HepG2 (cell line): Measurements from ENCODE around the gene OR2V2. TPM values are rescaled to one million over a fixed set of nuclear protein-coding genes. Genes with fewer than 3 reads are reported as not detected.

Experiments used
- ATAC-seq: fragments of 200-7000 bp; cut with Tn5 transposase; 3 replicates; pipeline ENCODE4 v1.9.1; 2020; ENCODE audit warnings: mild to moderate bottlenecking, moderate library complexity
- BruUV-seq: library from RNA; stranded (reverse); fragments of 400-500 nt; replicated peaks from 2 replicates; lab custom pipeline; 2021; lab: Mats Ljungman, UMichigan
- CTCF ChIA-PET: fragments of 300-600 bp; formaldehyde crosslinking; extraction: SDS; loops from one replicate; lab custom pipeline; 2021; ENCODE audit warnings: low total read pairs, inconsistent platforms, low intra/inter-chr PET ratio; lab: Yijun Ruan, JAX
- POLR2A ChIA-PET: fragments of 350-600 bp; sonication (Branson Sonifier 250); formaldehyde crosslinking; loops from one replicate; lab custom pipeline; 2020; ENCODE audit warnings: antibody characterized with exemption, inconsistent platforms; lab: Yijun Ruan, JAX
- DNase-seq: peaks from one replicate; pipeline ENCODE4 v3.0.0-alpha.2; 2015; ENCODE audit warnings: low spot score
- FAIRE-seq: peaks from 3 replicates; lab custom pipeline; 2011; peaks lifted over from hg19 to GRCh38; lab: Jason Lieb, UNC
- H2AFZ ChIP-seq: one replicate; pipeline ENCODE4 v1.6.1; 2011; ENCODE audit warnings: low read length, inconsistent platforms
- H3K27ac ChIP-seq: fragments of 300-600 bp; 3 replicates; pipeline ENCODE4 v1.8.0; 2011; ENCODE audit warnings: mixed run types, mild to moderate bottlenecking, mixed read lengths, low read length, inconsistent platforms; ENCODE audit not compliant: insufficient read depth; ENCODE audit errors: extremely low read length
- H3K27me3 ChIP-seq, 2 experiments: fragments of 200-600 bp in 1 of 2; 2 replicates in 1 of 2; 3 replicates in 1 of 2; pipeline versions ENCODE4 v1.6.0 to v1.8.0; 2011; ENCODE audit warnings: low read length in 2 of 2, mild to moderate bottlenecking in 2 of 2, moderate library complexity in 2 of 2, inconsistent platforms in 1 of 2; ENCODE audit not compliant: insufficient read depth in 2 of 2, control insufficient read depth in 1 of 2
- H3K36me3 ChIP-seq, 2 experiments: fragments of 200-600 bp in 1 of 2; replicated peaks in 1 of 2; 2 replicates in 1 of 2; 3 replicates in 1 of 2; pipeline versions ENCODE4 v1.5.1 to v1.8.0; 2011; ENCODE audit warnings: low read length in 2 of 2, inconsistent platforms in 1 of 2; ENCODE audit not compliant: insufficient read depth in 2 of 2, control insufficient read depth in 1 of 2
- H3K4me1 ChIP-seq: 2 replicates; pipeline ENCODE4 v1.5.1; 2012; ENCODE audit warnings: low read length, inconsistent platforms; ENCODE audit not compliant: insufficient read depth
- H3K4me2 ChIP-seq: 2 replicates; pipeline ENCODE4 v1.6.0; 2011; ENCODE audit warnings: low read depth, low read length, inconsistent platforms
- H3K4me3 ChIP-seq, 3 experiments: fragments of 200-600 bp in 1 of 3; sonication (generic), shearing (Covaris generic) in 1 of 3; replicated peaks in 1 of 3; 2 replicates each; pipeline ENCODE4 v1.5.1; 2011 to 2016; ENCODE audit warnings: low read length in 3 of 3, inconsistent platforms in 2 of 3, low read depth in 2 of 3, mild to moderate bottlenecking in 2 of 3, control low read depth in 1 of 3, mixed read lengths in 1 of 3; ENCODE audit not compliant: insufficient read depth in 1 of 3
- H3K79me2 ChIP-seq: one replicate; pipeline ENCODE4 v1.6.1; 2011; ENCODE audit warnings: low read length, inconsistent platforms; ENCODE audit not compliant: insufficient read depth
- H3K9ac ChIP-seq: 2 replicates; pipeline ENCODE4 v1.6.0; 2011; ENCODE audit warnings: mild to moderate bottlenecking, low read depth, low read length, inconsistent platforms; ENCODE audit not compliant: insufficient read depth
- H3K9me3 ChIP-seq: 2 replicates; pipeline ENCODE4 v1.5.1; 2012; ENCODE audit warnings: mild to moderate bottlenecking, low read length
- H4K20me1 ChIP-seq: 2 replicates; pipeline ENCODE4 v1.6.0; 2011; ENCODE audit warnings: inconsistent platforms, mild to moderate bottlenecking, low read length, moderate library complexity; ENCODE audit not compliant: insufficient read depth
- ARHGAP35 ChIP-seq: sonication (generic); formaldehyde crosslinking; IDR thresholded peaks from 2 replicates; pipeline ENCODE4 v1.9.0; 2022; ENCODE audit warnings: mild to moderate bottlenecking, inconsistent platforms, moderate library complexity, missing genetic modification reagents, borderline replicate concordance
- HNF4G ChIP-seq, 2 experiments: sonication (generic) in 1 of 2; formaldehyde crosslinking in 1 of 2; IDR thresholded peaks; 2 replicates each; pipeline versions ENCODE4 v1.4.0 to v1.6.1; 2011 to 2020; ENCODE audit warnings: borderline replicate concordance in 2 of 2, low read depth in 2 of 2, mild to moderate bottlenecking in 2 of 2, low read length in 1 of 2, missing genetic modification reagents in 1 of 2, moderate library complexity in 1 of 2
- LCORL ChIP-seq, 2 experiments: fragments of 450-650 bp in 1 of 2; sonication (generic) in 1 of 2; formaldehyde crosslinking in 1 of 2; IDR thresholded peaks; 2 replicates each; pipeline versions ENCODE4 v1.5.0 to v1.6.1; 2017 to 2020; ENCODE audit warnings: antibody characterized with exemption in 1 of 2, missing genetic modification reagents in 1 of 2
- NFRKB ChIP-seq: fragments of 450-650 bp; IDR thresholded peaks from 2 replicates; pipeline ENCODE4 v1.6.1; 2017
- ZMYM4 ChIP-seq: sonication (generic); formaldehyde crosslinking; IDR thresholded peaks from 2 replicates; pipeline ENCODE4 v1.8.1; 2023; ENCODE audit warnings: mild to moderate bottlenecking, missing genetic modification reagents
- ZNF234 ChIP-seq: sonication (generic); formaldehyde crosslinking; conservative IDR thresholded peaks from 2 replicates; pipeline ENCODE4 v1.5.1; 2020; ENCODE audit warnings: mild to moderate bottlenecking, missing genetic modification reagents
- ZNF263 ChIP-seq: sonication (generic); formaldehyde crosslinking; IDR thresholded peaks from 2 replicates; pipeline ENCODE4 v1.4.0; 2020; ENCODE audit warnings: missing genetic modification reagents
- ZNF432 ChIP-seq: sonication (generic); formaldehyde crosslinking; IDR thresholded peaks from 2 replicates; pipeline ENCODE4 v1.5.0; 2020; ENCODE audit warnings: missing genetic modification reagents, mild to moderate bottlenecking, borderline replicate concordance
- ZNF547 ChIP-seq: sonication (generic); formaldehyde crosslinking; IDR thresholded peaks from 2 replicates; pipeline ENCODE4 v1.5.1; 2020; ENCODE audit warnings: mild to moderate bottlenecking, missing genetic modification reagents
- ZNF557 ChIP-seq: sonication (generic); formaldehyde crosslinking; IDR thresholded peaks from 2 replicates; pipeline ENCODE4 v1.4.0; 2020; ENCODE audit warnings: missing genetic modification reagents
- ZNF564 ChIP-seq: sonication (generic); formaldehyde crosslinking; IDR thresholded peaks from 2 replicates; pipeline ENCODE4 v1.8.1; 2023; ENCODE audit warnings: mild to moderate bottlenecking, missing genetic modification reagents
- WGBS: methylation state at CpG from one replicate; pipeline ENCODE4 v1.1.6; 2017; ENCODE audit warnings: low lambda C conversion rate; 5-methylcytosine and 5-hydroxymethylcytosine counted together
- in situ Hi-C: cut with HindIII; loops from 2 replicates; pipeline ENCODE4 v1.10.0; 2017; ENCODE audit warnings: low pct_unique_long_range_greater_than_20kb; ENCODE audit not compliant: extremely low pct_ligation_motif_present
- intact Hi-C: fragments of 100-400 bp; cut with micrococcal nuclease; formaldehyde crosslinking; loops from one replicate; pipeline ENCODE4 v1.10.0; 2022; ENCODE audit not compliant: unreplicated experiment
- polyA plus RNA-seq, 8 experiments: library from polyadenylated mRNA; depleted of rRNA in 3 of 8; stranded (reverse) in 7 of 8; unstranded in 1 of 8; fragments of >200 nt; fragmentation: Illumina TruSeq in 4 of 8; extraction: Trizol in 4 of 8; gene quantifications; 2 replicates each; pipeline versions ENCODE4 v1.2.1 to v1.2.3, GENCODE V29; 2011 to 2016; ENCODE audit warnings: low read depth in 4 of 8, missing spikeins in 1 of 8, mixed read lengths in 1 of 8; ENCODE audit not compliant: insufficient read depth in 1 of 8
- total RNA-seq, 5 experiments: library from RNA; depleted of rRNA; stranded (reverse); fragments of >200 nt; fragmentation: Illumina TruSeq; extraction: Trizol; gene quantifications; 2 replicates each; pipeline ENCODE4 v1.2.3, GENCODE V29; 2016; ENCODE audit warnings: low read depth in 1 of 5
- TF ChIP-seq, protein P1 (sequence below): sonication (generic); formaldehyde crosslinking; IDR thresholded peaks from 2 replicates; pipeline ENCODE4 v1.4.0; 2020; ENCODE audit warnings: missing genetic modification reagents
- TF ChIP-seq, protein P2 (sequence below): sonication (generic); formaldehyde crosslinking; IDR thresholded peaks from 2 replicates; pipeline ENCODE4 v1.4.0; 2020; ENCODE audit warnings: mild to moderate bottlenecking, missing genetic modification reagents
- TF ChIP-seq, protein P3 (sequence below): sonication (generic); formaldehyde crosslinking; IDR thresholded peaks from 2 replicates; pipeline ENCODE4 v1.5.0; 2020; ENCODE audit warnings: mild to moderate bottlenecking, missing genetic modification reagents
- TF ChIP-seq, protein P4 (sequence below): sonication (generic); formaldehyde crosslinking; IDR thresholded peaks from 2 replicates; pipeline ENCODE4 v1.8.1; 2023; ENCODE audit warnings: mild to moderate bottlenecking, missing genetic modification reagents

OR2V2 gene
- total and polyA plus RNA-seq, 2 of the 13 experiments (the other 11 are each of a cell fraction or from before 2014, with no cell fraction given) = not detected

DNA sequence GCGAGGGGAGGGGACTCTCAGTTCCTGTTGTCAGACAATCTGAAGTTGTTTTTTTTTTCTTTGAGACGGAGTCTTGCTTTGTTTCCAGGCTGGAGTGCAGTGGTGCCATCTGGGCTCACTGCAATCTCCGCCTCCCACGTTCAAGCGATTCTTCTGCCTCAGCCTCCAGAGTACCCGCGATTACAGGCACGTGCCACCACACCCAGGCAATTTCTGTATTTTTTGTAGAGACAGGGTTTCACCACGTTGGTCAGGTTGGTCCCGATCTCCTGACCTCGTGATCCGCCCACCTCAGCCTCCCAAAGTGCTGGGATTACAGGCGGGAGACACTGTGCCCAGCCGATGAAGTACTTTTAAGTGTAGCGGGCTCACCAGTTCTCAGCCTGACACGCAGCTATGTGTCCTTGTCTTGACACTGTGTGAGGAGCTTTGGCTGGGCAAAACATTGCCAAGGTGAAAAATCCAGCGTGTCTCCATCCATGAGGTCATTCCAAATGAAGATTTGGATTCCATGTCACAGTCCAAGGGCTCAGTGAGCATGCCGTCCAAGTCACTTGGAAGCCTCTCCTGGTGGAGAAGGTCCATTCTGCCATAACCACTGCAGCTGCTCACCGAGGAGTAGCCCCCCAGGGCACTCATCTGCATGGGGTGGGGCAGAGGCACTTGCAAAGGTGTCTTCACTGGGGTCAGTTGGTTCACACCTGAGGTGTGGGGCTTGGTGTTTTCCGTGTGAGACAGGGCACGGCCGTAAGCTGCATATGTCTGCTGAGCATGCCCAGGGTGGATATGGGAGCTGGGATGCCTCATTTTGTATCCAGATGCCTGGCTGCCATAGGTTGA, 48.4 kb upstream of the OR2V2 start:
- in situ Hi-C loops = no loop called here
- FAIRE-seq (no peak), DNase-seq (no peak), ATAC-seq (peak; percentile 23)
- no TSS peak for BruUV-seq
- ChIA-PET POLR2A (no interaction called here), CTCF (no interaction called here)
- no peaks in the 10 kb centered on the region for H3K79me2 ChIP-seq
- H3K4me1 ChIP-seq = no peaks in the 10 kb centered on the region
- no peaks in the 10 kb centered on the region for H3K9me3 ChIP-seq
- peaks cover 2 to 18% of the 10 kb centered on the region in 2 experiments; a peak in 3 of 5 replicates for H3K27me3 ChIP-seq
- H3K9ac ChIP-seq = no peak overlapping the region
- no peak overlapping the region for H2AFZ ChIP-seq
- no peaks in the 10 kb centered on the region for H3K36me3 ChIP-seq
- H3K4me3 ChIP-seq = no peak overlapping the region
- H3K4me2 ChIP-seq = no peak overlapping the region
- H4K20me1 ChIP-seq = no peaks in the 10 kb centered on the region
- H3K27ac ChIP-seq = no peak overlapping the region
- intact Hi-C loops = no loop called here
- 45% methylated on average over 15 of the region's 22 CpGs for WGBS
- TF ChIP-seq ZMYM4 (CRISPR knock-in tag) (no peak), ARHGAP35 (no peak), ZNF564 (CRISPR knock-in tag) (no peak), ZNF557 (no peak), NFRKB (no peak), ZNF263 (CRISPR knock-in tag) (no peak), ZNF234 (CRISPR knock-in tag) (no peak), ZNF432 (no peak), HNF4G (IDR thresholded peaks at IDR 0.05; ENCODE audit: borderline replicate concordance, low read depth, low read length) (no peak), HNF4G (CRISPR knock-in tag; IDR thresholded peaks at IDR 0.05; ENCODE audit: borderline replicate concordance, low read depth) (no peak), LCORL (IDR thresholded peaks at IDR 0.05) (no peak), LCORL (CRISPR knock-in tag; IDR thresholded peaks at IDR 0.05) (no peak), ZNF547 (CRISPR knock-in tag) (no peak)
- TF ChIP-seq, protein P1, sequence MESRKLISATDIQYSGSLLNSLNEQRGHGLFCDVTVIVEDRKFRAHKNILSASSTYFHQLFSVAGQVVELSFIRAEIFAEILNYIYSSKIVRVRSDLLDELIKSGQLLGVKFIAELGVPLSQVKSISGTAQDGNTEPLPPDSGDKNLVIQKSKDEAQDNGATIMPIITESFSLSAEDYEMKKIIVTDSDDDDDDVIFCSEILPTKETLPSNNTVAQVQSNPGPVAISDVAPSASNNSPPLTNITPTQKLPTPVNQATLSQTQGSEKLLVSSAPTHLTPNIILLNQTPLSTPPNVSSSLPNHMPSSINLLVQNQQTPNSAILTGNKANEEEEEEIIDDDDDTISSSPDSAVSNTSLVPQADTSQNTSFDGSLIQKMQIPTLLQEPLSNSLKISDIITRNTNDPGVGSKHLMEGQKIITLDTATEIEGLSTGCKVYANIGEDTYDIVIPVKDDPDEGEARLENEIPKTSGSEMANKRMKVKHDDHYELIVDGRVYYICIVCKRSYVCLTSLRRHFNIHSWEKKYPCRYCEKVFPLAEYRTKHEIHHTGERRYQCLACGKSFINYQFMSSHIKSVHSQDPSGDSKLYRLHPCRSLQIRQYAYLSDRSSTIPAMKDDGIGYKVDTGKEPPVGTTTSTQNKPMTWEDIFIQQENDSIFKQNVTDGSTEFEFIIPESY (CRISPR knock-in tag) = no peak
- TF ChIP-seq, protein P2, sequence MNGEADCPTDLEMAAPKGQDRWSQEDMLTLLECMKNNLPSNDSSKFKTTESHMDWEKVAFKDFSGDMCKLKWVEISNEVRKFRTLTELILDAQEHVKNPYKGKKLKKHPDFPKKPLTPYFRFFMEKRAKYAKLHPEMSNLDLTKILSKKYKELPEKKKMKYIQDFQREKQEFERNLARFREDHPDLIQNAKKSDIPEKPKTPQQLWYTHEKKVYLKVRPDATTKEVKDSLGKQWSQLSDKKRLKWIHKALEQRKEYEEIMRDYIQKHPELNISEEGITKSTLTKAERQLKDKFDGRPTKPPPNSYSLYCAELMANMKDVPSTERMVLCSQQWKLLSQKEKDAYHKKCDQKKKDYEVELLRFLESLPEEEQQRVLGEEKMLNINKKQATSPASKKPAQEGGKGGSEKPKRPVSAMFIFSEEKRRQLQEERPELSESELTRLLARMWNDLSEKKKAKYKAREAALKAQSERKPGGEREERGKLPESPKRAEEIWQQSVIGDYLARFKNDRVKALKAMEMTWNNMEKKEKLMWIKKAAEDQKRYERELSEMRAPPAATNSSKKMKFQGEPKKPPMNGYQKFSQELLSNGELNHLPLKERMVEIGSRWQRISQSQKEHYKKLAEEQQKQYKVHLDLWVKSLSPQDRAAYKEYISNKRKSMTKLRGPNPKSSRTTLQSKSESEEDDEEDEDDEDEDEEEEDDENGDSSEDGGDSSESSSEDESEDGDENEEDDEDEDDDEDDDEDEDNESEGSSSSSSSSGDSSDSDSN (CRISPR knock-in tag) = no peak
- TF ChIP-seq, protein P3, sequence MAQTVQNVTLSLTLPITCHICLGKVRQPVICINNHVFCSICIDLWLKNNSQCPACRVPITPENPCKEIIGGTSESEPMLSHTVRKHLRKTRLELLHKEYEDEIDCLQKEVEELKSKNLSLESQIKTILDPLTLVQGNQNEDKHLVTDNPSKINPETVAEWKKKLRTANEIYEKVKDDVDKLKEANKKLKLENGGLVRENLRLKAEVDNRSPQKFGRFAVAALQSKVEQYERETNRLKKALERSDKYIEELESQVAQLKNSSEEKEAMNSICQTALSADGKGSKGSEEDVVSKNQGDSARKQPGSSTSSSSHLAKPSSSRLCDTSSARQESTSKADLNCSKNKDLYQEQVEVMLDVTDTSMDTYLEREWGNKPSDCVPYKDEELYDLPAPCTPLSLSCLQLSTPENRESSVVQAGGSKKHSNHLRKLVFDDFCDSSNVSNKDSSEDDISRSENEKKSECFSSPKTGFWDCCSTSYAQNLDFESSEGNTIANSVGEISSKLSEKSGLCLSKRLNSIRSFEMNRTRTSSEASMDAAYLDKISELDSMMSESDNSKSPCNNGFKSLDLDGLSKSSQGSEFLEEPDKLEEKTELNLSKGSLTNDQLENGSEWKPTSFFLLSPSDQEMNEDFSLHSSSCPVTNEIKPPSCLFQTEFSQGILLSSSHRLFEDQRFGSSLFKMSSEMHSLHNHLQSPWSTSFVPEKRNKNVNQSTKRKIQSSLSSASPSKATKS (CRISPR knock-in tag) = no peak
- TF ChIP-seq, protein P4, sequence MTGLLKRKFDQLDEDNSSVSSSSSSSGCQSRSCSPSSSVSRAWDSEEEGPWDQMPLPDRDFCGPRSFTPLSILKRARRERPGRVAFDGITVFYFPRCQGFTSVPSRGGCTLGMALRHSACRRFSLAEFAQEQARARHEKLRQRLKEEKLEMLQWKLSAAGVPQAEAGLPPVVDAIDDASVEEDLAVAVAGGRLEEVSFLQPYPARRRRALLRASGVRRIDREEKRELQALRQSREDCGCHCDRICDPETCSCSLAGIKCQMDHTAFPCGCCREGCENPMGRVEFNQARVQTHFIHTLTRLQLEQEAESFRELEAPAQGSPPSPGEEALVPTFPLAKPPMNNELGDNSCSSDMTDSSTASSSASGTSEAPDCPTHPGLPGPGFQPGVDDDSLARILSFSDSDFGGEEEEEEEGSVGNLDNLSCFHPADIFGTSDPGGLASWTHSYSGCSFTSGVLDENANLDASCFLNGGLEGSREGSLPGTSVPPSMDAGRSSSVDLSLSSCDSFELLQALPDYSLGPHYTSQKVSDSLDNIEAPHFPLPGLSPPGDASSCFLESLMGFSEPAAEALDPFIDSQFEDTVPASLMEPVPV (CRISPR knock-in tag) = no peak
